ENCODE measurements around the gene NFIB. TPM values are rescaled to one million over a fixed set of nuclear protein-coding genes. Genes with fewer than 3 reads are reported as not detected.

The NFIB gene
- total and polyA plus RNA-seq, 8 donors: 6.7 to 624 (median 71.4) TPM

GRCh38 chr9:14081745-14082144 is 232.2 kb downstream of the NFIB start:
- intact Hi-C loops (cut with DNase I; ENCODE audit: low total_unique reads): no loop called here
- WGBS, 5 donors: 87 to 96% (median 91%) methylated on average over 4 of the region's 4 CpGs
- Histone ChIP-seq H3K27ac (no peak overlapping the region), H3K4me3 (no peak overlapping the region), H3K27me3 (no peaks in the 10 kb centered on the region), H3K9me3 (no peaks in the 10 kb centered on the region), H3K36me3 (peaks cover 0 to 5% (median 0%) of the 10 kb centered on the region in 4 donors), H3K4me1 (peaks cover 0 to 7% (median 2%) of the 10 kb centered on the region in 4 donors)
- no peak for DNase-seq
- TF ChIP-seq CTCF (IDR thresholded peaks at IDR 0.05) (no peak), POLR2AphosphoS5 (IDR thresholded peaks at IDR 0.05) (no peak), EP300 (IDR thresholded peaks at IDR 0.05) (no peak), POLR2A (IDR thresholded peaks at IDR 0.05) (no peak)

- Histone ChIP-seq H3K36me3 (peaks cover 0 to 4% (median 0%) of the 10 kb centered on the region in 4 donors), H3K4me3 (no peak overlapping the region), H3K27me3 (no peaks in the 10 kb centered on the region), H3K4me1 (peaks cover 0 to 7% (median 2%) of the 10 kb centered on the region in 4 donors), H3K9me3 (no peaks in the 10 kb centered on the region), H3K27ac (no peak overlapping the region)
- TF ChIP-seq CTCF (IDR thresholded peaks at IDR 0.05) (no peak), EP300 (IDR thresholded peaks at IDR 0.05) (no peak)
- WGBS, 5 donors: 59 to 72% (median 66%) methylated on average over 6 of the region's 6 CpGs
- intact Hi-C loops (cut with DNase I; ENCODE audit: low total_unique reads): no loop called here
- DNase-seq: no peak
These were observed 232.9 kb downstream of the NFIB start for GRCh38 chr9:14080959-14081542.

- no peak for DNase-seq
- no peaks in the 10 kb centered on the region for H3K27me3 ChIP-seq
- no peak for TF ChIP-seq POLR2AphosphoS5 (IDR thresholded peaks at IDR 0.05)
- TF ChIP-seq CTCF (IDR thresholded peaks at IDR 0.05): no peak
- no peak for TF ChIP-seq EP300 (IDR thresholded peaks at IDR 0.05)
- no peak for TF ChIP-seq POLR2A (IDR thresholded peaks at IDR 0.05)
- no peaks in the 10 kb centered on the region for H3K9me3 ChIP-seq
- 78 to 88% (median 82%) methylated on average over 4 of the region's 4 CpGs for WGBS, 5 donors
- intact Hi-C loops (cut with DNase I; ENCODE audit: low total_unique reads): no loop called here
- H3K36me3 ChIP-seq: no peaks in the 10 kb centered on the region
- no peak overlapping the region for H3K4me3 ChIP-seq
- H3K27ac ChIP-seq: no peak overlapping the region
- H3K4me1 ChIP-seq: peaks cover 0 to 7% (median 2%) of the 10 kb centered on the region in 4 donors
These were observed 234.5 kb downstream of the NFIB start for GRCh38 chr9:14079440-14079839.

GRCh38 chr9:14077672-14078071 is 236.3 kb downstream of the NFIB start:
- peaks cover 0 to 7% (median 2%) of the 10 kb centered on the region in 4 donors for H3K4me1 ChIP-seq
- 18 to 43% (median 28%) methylated on average over 4 of the region's 4 CpGs for WGBS, 5 donors
- TF ChIP-seq EP300 (IDR thresholded peaks at IDR 0.05) (no peak), CTCF (IDR thresholded peaks at IDR 0.05) (no peak)
- no peaks in the 10 kb centered on the region for H3K9me3 ChIP-seq
- no peaks in the 10 kb centered on the region for H3K27me3 ChIP-seq
- no peak overlapping the region for H3K4me3 ChIP-seq
- H3K27ac ChIP-seq: no peak overlapping the region
- intact Hi-C loops (cut with DNase I; ENCODE audit: low total_unique reads): no loop called here
- no peak for DNase-seq
- H3K36me3 ChIP-seq: no peaks in the 10 kb centered on the region

Data from stomach (tissue), 9 donors.